H9 (cell line): Measurements from ENCODE around the gene TLL2. TPM values are rescaled to one million over a fixed set of nuclear protein-coding genes. Genes with fewer than 3 reads are reported as not detected.

Source experiments
- DNase-seq: peaks from one replicate; pipeline ENCODE4 v3.0.0-alpha.2; 2017
- H2AFZ ChIP-seq: one replicate; pipeline ENCODE4 v1.6.1; 2013; ENCODE audit warnings: mild to moderate bottlenecking, low read length, control low read depth, moderate library complexity
- H2AK5ac ChIP-seq: 2 replicates; pipeline ENCODE4 v1.6.1; 2013; ENCODE audit warnings: low read length, control low read depth, mixed read lengths; ENCODE audit not compliant: insufficient read length
- H2BK120ac ChIP-seq: one replicate; pipeline ENCODE4 v1.6.1; 2013; ENCODE audit warnings: low read depth, mild to moderate bottlenecking, low read length, control low read depth, inconsistent platforms; ENCODE audit not compliant: poor library complexity, severe bottlenecking
- H2BK12ac ChIP-seq: 2 replicates; pipeline ENCODE4 v1.6.1; 2013; ENCODE audit warnings: low read length, control low read depth, mixed read lengths, low read depth; ENCODE audit not compliant: insufficient read length
- H2BK15ac ChIP-seq: 2 replicates; pipeline ENCODE4 v1.6.1; 2013; ENCODE audit warnings: low read depth, low read length, control low read depth
- H2BK20ac ChIP-seq: one replicate; pipeline ENCODE4 v1.6.1; 2013; ENCODE audit warnings: low read depth, mild to moderate bottlenecking, low read length, control low read depth, inconsistent platforms; ENCODE audit not compliant: poor library complexity, severe bottlenecking
- H2BK5ac ChIP-seq: 2 replicates; pipeline ENCODE4 v1.6.1; 2013; ENCODE audit warnings: low read length, control low read depth, mixed read lengths; ENCODE audit not compliant: insufficient read length
- H3K14ac ChIP-seq: 2 replicates; pipeline ENCODE4 v1.6.1; 2013; ENCODE audit warnings: low read length, control low read depth; ENCODE audit not compliant: insufficient read depth
- H3K18ac ChIP-seq: 2 replicates; pipeline ENCODE4 v1.6.1; 2013; ENCODE audit warnings: low read depth, mild to moderate bottlenecking, mixed read lengths, low read length, control low read depth; ENCODE audit not compliant: insufficient read length
- H3K23ac ChIP-seq: 2 replicates; pipeline ENCODE4 v1.6.1; 2013; ENCODE audit warnings: low read length, control low read depth, mixed read lengths, low read depth; ENCODE audit not compliant: insufficient read length
- H3K23me2 ChIP-seq: 2 replicates; pipeline ENCODE4 v1.6.1; 2013; ENCODE audit warnings: low read depth, mild to moderate bottlenecking, mixed read lengths, low read length, control low read depth; ENCODE audit not compliant: insufficient read length, poor library complexity, severe bottlenecking
- H3K27ac ChIP-seq: 2 replicates; pipeline ENCODE4 v1.5.1; 2013; ENCODE audit warnings: low read length, control low read depth, mixed read lengths, low read depth; ENCODE audit not compliant: insufficient read length
- H3K27me3 ChIP-seq: 2 replicates; pipeline ENCODE4 v1.6.1; 2013; ENCODE audit warnings: low read length, control low read depth, inconsistent platforms; ENCODE audit not compliant: insufficient read depth
- H3K4ac ChIP-seq: 2 replicates; pipeline ENCODE4 v1.6.1; 2013; ENCODE audit warnings: low read depth, mild to moderate bottlenecking, control low read depth, inconsistent platforms, low read length, moderate library complexity
- H3K4me1 ChIP-seq: 2 replicates; pipeline ENCODE4 v1.6.1; 2013; ENCODE audit warnings: low read length, control low read depth, inconsistent platforms; ENCODE audit not compliant: insufficient read depth
- H3K4me2 ChIP-seq: 2 replicates; pipeline ENCODE4 v1.6.1; 2013; ENCODE audit warnings: low read length, control low read depth, mixed read lengths; ENCODE audit not compliant: insufficient read length, insufficient read depth
- H3K56ac ChIP-seq: 2 replicates; pipeline ENCODE4 v1.6.1; 2013; ENCODE audit warnings: low read depth, mild to moderate bottlenecking, mixed read lengths, low read length, control low read depth; ENCODE audit not compliant: insufficient read length
- H3K79me1 ChIP-seq: 2 replicates; pipeline ENCODE4 v1.6.1; 2013; ENCODE audit warnings: low read depth, mild to moderate bottlenecking, moderate library complexity, low read length, control low read depth, inconsistent platforms; ENCODE audit not compliant: insufficient read depth, poor library complexity, severe bottlenecking
- H3K79me2 ChIP-seq: 2 replicates; pipeline ENCODE4 v1.6.1; 2013; ENCODE audit warnings: low read length, control low read depth, inconsistent platforms; ENCODE audit not compliant: insufficient read depth
- H3K9ac ChIP-seq: 2 replicates; pipeline ENCODE4 v1.6.1; 2013; ENCODE audit warnings: low read length, control low read depth, mixed read lengths; ENCODE audit not compliant: insufficient read length; ENCODE audit errors: extremely low read depth
- H3K9me3 ChIP-seq: one replicate; pipeline ENCODE4 v1.6.1; 2013; ENCODE audit warnings: low read depth, low read length, inconsistent platforms; ENCODE audit not compliant: control insufficient read depth
- H3T11ph ChIP-seq: one replicate; pipeline ENCODE4 v1.6.1; 2013; ENCODE audit warnings: mild to moderate bottlenecking, low read length, control low read depth, inconsistent platforms
- H4K20me1 ChIP-seq: one replicate; pipeline ENCODE4 v1.6.1; 2013; ENCODE audit not compliant: control insufficient read depth, insufficient read length, insufficient read depth
- H4K5ac ChIP-seq: 2 replicates; pipeline ENCODE4 v1.6.1; 2013; ENCODE audit warnings: low read depth, mild to moderate bottlenecking, mixed read lengths, low read length, control low read depth; ENCODE audit not compliant: insufficient read length
- H4K8ac ChIP-seq: replicated peaks from 2 replicates; pipeline ENCODE4 v1.6.1; 2013; ENCODE audit warnings: low read length, control low read depth, mixed read lengths, low read depth; ENCODE audit not compliant: insufficient read length
- H4K91ac ChIP-seq: 2 replicates; pipeline ENCODE4 v1.6.1; 2013; ENCODE audit warnings: low read depth, mild to moderate bottlenecking, moderate library complexity, mixed read lengths, low read length, control low read depth; ENCODE audit not compliant: insufficient read length
- H3K27ac Mint-ChIP-seq, 3 experiments: 2 replicates in 2 of 3; 3 replicates in 1 of 3; pipeline ENCODE4 v1.8.0; 2020 to 2021; ENCODE audit warnings: mixed read lengths in 3 of 3, mild to moderate bottlenecking in 1 of 3, moderate library complexity in 1 of 3
- H3K27me3 Mint-ChIP-seq: 2 replicates; pipeline ENCODE4 v1.8.0; 2021; ENCODE audit warnings: low read depth, mild to moderate bottlenecking, moderate library complexity, mixed read lengths
- H3K36me3 Mint-ChIP-seq, 3 experiments: 2 replicates in 2 of 3; 3 replicates in 1 of 3; pipeline ENCODE4 v1.8.0; 2020 to 2021; ENCODE audit warnings: low read depth in 3 of 3, mixed read lengths in 3 of 3; ENCODE audit not compliant: insufficient read depth in 1 of 3
- H3K4me1 Mint-ChIP-seq, 2 experiments: 2 replicates each; pipeline ENCODE4 v1.8.0; 2020; ENCODE audit warnings: mixed read lengths in 2 of 2
- H3K4me3 Mint-ChIP-seq, 2 experiments: 2 replicates in 1 of 2; 3 replicates in 1 of 2; pipeline ENCODE4 v1.8.0; 2020 to 2021; ENCODE audit warnings: mild to moderate bottlenecking in 2 of 2, mixed read lengths in 2 of 2, moderate library complexity in 1 of 2
- H3K9me3 Mint-ChIP-seq, 2 experiments: 2 replicates in 1 of 2; 3 replicates in 1 of 2; pipeline ENCODE4 v1.8.0; 2020; ENCODE audit warnings: mild to moderate bottlenecking in 2 of 2, mixed read lengths in 2 of 2, moderate library complexity in 1 of 2
- whole genome bisulfite sequencing: extraction: QIAGEN DNeasy Blood & Tissue Kit; methylation state at CpG from one replicate; pipeline ENCODE4 v1.1.7; 2013; ENCODE audit warnings: missing lambda C conversion rate, low lambda C conversion rate, mixed read lengths; ENCODE audit not compliant: insufficient read length; ENCODE audit errors: extremely low coverage; 5-methylcytosine and 5-hydroxymethylcytosine counted together
- total RNA-seq: library from RNA; stranded (reverse); gene quantifications from 2 replicates; pipeline ENCODE4 v1.2.1, GENCODE V29; 2021
- TF ChIP-seq, protein P1 (sequence below): fragments of 200-600 bp; sonication (generic); conservative IDR thresholded peaks from 3 replicates; pipeline ENCODE4 v1.8.0; 2021; ENCODE audit warnings: antibody characterized with exemption, mild to moderate bottlenecking

Gene TLL2
- total RNA-seq, 1 experiment from 2014 or later = 1.4 TPM

DNA sequence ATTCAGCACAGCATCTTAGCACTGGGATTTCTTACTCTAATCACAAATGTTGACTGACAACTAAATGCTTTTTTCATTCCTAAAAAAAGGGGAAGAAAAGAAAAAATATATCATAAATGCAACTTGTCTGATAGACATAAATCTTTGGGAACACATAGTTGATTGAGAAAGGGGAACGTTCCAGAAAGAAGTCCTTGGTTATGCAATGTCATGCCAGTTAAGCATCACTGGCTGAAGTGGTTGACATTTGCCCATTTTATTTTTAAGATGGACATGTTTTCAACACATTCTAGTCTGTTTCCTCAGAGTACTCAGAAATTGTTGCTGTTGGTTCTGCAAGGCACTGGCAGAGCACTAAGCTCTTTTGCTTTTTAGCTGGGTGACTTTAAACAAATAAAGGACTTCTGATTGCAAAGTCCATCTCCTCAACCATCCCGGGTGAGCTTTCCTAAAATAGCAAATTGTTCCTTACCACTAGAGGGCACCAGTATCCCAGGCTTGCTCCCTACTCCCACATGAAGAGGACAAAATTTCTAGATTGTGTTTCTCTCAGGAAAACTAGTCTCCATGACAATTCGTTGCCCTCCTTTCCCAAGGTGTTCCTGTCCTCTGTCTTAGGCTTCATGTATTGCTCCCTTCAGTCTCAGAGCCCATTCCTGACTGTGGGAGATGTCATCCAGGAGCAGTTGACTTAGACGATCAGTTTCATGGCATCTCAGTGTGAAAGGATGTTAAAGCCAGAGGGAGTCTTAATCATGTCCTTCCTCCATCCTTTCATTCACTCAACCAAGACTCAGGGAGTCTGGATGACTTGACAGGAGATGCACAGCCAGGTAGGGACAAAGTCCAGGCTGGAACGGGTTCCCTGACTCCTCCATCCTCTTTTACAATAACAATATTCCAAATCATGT is 178.9 kb downstream of the TLL2 start:
- Histone ChIP-seq H2AFZ (peak overlapping the region; percentile 68), H2BK20ac (no peak overlapping the region), H3K4me2 (no peak overlapping the region), H3K18ac (no peak overlapping the region), H3K79me2 (no peaks in the 10 kb centered on the region), H3K79me1 (no peaks in the 10 kb centered on the region), H4K20me1 (no peaks in the 10 kb centered on the region), H3K9ac (no peak overlapping the region), H3K23me2 (no peaks in the 10 kb centered on the region), H3T11ph (no peak overlapping the region), H2AK5ac (no peak overlapping the region), H4K5ac (no peak overlapping the region), H2BK5ac (no peak overlapping the region), H2BK15ac (no peak overlapping the region), H3K14ac (no peak overlapping the region), H3K27me3 (no peaks in the 10 kb centered on the region), H2BK120ac (no peak overlapping the region), H3K27ac (no peak overlapping the region), H3K4ac (no peak overlapping the region), H4K8ac (no peak overlapping the region), H3K56ac (no peak overlapping the region), H3K9me3 (no peaks in the 10 kb centered on the region), H3K4me1 (peaks cover 2% of the 10 kb centered on the region; the same call in 1 of the 2 replicates), H3K23ac (no peak overlapping the region), H4K91ac (no peak overlapping the region), H2BK12ac (no peak overlapping the region)
- Mint-ChIP-seq H3K36me3 (no peaks in the 10 kb centered on the region; a peak in 1 of 7 replicates), H3K27me3 (no peaks in the 10 kb centered on the region), H3K4me3 (no peak overlapping the region), H3K9me3 (0 out of 5 replicates have a peak, but pooled peaks cover 0 to 2% of the 10 kb centered on the region in 2 experiments), H3K27ac (no peak overlapping the region), H3K4me1 (peaks cover 23 to 24% of the 10 kb centered on the region in 2 experiments)
- TF ChIP-seq, protein P1, sequence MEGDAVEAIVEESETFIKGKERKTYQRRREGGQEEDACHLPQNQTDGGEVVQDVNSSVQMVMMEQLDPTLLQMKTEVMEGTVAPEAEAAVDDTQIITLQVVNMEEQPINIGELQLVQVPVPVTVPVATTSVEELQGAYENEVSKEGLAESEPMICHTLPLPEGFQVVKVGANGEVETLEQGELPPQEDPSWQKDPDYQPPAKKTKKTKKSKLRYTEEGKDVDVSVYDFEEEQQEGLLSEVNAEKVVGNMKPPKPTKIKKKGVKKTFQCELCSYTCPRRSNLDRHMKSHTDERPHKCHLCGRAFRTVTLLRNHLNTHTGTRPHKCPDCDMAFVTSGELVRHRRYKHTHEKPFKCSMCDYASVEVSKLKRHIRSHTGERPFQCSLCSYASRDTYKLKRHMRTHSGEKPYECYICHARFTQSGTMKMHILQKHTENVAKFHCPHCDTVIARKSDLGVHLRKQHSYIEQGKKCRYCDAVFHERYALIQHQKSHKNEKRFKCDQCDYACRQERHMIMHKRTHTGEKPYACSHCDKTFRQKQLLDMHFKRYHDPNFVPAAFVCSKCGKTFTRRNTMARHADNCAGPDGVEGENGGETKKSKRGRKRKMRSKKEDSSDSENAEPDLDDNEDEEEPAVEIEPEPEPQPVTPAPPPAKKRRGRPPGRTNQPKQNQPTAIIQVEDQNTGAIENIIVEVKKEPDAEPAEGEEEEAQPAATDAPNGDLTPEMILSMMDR = peak; percentile 90
- no CpG with 5 or more reads among the region's 5 CpGs for WGBS
- DNase-seq = peak; percentile 49
